Measurements from ENCODE around the gene FAM187B.
A peak's percentile ranks its signal among the peaks of the same experiment; 100 is the strongest.
"Not testable (repeated sequence)": the region's sequence is repeated elsewhere in the genome, so short reads cannot be mapped to it uniquely, and the experiment has no call there.

Gene FAM187B

GRCh38 chr19:35213663-35214632, 14.6 kb downstream of the FAM187B start:
- DNase-seq (ENCODE audit: low spot score), result peak; percentile 31

DNA sequence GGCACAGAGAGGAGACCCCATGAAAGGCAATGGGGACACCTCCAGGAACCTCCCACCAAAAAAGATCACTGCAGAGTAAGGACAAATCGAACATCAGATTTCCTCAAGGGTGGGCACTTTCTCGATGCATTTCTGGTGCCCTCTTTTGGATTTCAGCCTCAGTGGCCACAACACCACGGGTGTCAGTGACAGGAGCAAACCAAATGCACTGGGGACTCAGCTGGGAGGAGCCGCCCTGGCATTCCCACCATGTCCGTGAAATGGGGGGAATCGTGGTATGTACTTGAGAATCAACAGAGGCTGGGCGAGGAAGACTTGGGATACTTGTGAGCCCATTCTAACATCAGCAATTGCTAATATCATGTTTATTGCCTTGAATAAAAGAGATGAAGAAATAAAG, 16.3 kb downstream of the FAM187B start:
- no peak for DNase-seq (ENCODE audit: low spot score)

DNA sequence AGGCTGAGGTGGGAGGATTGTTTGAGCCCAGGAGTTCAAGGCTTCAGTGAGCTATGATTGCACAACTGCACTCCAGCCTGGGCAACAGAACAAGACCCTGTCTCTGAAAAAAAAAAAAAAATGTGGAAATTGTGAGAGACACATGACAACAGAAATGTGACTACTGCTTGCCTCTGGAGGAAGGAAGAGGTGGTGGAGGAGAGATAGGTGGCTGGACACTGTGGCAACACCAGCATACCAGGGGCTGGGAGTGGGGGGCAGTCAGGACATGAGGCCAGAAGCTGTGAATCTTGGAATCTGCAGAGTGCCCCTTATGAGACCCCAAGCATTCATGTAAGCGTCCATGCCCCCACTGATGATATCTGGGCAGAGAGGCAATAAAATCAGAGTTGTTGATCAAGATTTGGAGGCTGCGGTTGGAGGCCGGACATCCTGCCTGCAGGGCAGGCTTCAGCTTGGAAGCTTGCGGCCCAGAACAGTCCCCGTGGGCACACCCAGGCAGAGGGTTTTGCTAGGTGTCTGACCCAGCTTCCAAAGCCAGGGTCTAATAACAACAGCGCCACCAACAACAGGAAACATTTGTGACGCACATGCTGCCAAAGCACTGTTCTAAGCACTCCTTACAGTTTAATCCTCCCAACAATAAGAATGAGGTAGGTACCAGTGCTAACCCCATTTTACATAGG, 16.9 kb downstream of the FAM187B start:
- peak; percentile 28 for DNase-seq (ENCODE audit: low spot score)

DNA sequence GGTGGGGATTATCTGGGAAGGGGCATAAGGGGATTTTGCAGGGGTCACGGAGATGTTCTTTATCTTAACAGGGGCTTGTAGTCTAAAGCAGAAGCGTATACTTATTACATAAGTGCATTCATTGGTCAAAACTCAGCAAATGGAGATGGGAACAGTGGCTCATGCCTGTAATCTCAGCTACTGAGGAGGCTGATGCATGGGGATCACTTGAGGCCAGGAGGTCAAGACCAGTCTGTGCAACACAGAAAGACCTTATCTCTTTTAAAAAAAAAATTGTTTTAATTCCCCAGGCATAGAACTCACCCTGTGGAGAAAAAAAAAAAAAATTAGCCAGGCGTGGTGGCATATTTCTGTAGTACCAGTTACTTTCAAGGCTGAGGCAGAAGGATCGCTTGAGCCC, 18.9 kb downstream of the FAM187B start:
- DNase-seq (ENCODE audit: low spot score), result no peak

- DNase-seq (ENCODE audit: low spot score), result no peak
Measured at GRCh38 chr19:35208121-35208520, 20.4 kb downstream of the FAM187B start.

GRCh38 chr19:35207391-35207871, 21.1 kb downstream of the FAM187B start:
- DNase-seq (ENCODE audit: low spot score), result no peak

- DNase-seq (ENCODE audit: low spot score), result no peak
Measured at GRCh38 chr19:35206855-35207254, 21.7 kb downstream of the FAM187B start.

DNA sequence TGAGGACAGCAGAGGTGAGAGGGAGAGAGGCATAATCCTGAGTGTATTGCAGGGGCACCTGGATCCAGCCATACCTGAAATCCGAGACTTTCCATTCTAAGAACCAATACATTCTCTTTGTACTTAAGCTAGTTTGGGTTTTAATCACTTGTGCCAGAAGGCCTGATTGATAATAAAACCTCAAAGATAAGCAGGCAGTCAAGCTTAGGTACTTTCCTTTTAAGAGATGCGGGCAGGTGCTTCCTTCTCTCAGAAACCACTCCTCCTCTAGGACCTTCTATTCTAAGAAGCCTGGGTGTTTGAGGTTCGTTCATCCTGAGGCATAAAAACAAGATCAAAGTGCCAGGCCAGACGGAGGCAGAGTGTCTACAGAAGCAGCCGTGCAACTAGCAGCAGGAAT, 22.2 kb downstream of the FAM187B start:
- no peak for DNase-seq (ENCODE audit: low spot score)

DNA sequence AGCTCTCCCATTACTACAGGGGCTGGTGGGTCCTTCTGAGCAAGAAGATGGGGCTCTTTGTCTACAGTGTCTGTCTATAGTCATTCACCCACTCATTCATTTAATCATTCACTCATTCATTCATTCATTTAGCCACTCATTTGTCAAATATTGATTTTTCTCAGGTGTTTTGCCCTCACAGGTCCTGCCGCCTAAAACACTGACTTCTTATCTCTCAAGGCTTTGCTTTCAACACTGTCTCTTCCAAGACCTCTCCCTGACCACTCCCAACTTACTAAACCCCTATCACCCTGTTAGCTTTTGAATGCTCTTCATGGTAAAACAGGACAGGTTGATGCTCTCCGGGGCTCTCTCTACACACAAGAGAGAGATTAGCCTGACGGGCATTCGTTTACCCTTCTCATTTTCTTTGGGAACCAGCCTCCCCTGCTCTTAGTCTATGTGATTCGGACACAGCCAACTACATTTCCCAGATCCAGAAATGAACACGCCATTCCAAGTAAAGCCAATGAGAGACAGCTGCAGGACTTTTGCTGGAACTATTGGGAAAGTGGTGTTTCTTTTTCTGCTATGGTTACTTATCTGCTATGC, 22.7 kb downstream of the FAM187B start:
- no peak for DNase-seq (ENCODE audit: low spot score)

DNA sequence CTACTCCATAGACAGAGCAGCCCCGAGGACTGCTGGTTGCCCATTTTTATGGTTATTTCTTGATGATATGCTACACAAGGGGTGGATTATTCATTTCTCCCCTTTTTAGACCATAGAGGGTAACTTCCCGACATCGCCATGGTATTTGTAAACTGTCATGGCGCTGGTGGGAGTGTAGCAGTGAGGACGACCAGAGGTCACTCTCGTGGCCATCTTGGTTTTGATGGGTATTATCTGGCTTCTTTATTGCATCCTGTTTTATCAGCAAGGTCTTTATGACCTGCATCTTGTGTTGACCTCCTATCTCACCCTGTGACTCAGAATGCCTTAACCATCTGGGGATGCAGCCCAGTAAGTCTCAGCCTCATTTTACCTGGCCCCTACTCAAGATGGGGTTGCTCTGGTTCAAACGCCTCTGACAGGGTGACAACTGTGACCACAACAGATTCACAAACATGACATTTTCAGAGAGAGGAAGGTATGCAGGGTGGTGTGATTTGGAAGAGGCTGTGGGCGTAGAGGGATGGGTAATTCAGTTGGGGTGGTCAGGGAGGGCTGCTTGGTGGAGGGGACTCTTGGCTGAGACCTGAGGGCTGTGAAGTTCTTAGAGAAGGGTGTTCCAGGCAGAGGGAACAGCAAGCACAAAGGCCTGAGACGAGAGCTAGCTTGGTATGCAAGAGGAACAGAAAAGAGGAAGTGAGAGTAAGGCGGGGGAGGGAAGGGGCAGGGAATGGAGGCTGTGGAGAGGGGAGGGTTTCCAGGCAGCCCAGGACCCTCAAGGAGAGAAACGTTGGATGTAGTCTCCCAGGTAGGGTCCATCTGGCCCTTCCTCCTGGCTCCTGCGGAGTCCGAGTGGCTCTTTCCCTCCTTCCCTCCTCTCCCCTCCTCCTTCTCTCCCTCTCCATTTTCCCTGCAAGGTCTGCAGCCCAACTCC, 23.5 kb downstream of the FAM187B start:
- peak; percentile 57 for DNase-seq (ENCODE audit: low spot score)

DNA sequence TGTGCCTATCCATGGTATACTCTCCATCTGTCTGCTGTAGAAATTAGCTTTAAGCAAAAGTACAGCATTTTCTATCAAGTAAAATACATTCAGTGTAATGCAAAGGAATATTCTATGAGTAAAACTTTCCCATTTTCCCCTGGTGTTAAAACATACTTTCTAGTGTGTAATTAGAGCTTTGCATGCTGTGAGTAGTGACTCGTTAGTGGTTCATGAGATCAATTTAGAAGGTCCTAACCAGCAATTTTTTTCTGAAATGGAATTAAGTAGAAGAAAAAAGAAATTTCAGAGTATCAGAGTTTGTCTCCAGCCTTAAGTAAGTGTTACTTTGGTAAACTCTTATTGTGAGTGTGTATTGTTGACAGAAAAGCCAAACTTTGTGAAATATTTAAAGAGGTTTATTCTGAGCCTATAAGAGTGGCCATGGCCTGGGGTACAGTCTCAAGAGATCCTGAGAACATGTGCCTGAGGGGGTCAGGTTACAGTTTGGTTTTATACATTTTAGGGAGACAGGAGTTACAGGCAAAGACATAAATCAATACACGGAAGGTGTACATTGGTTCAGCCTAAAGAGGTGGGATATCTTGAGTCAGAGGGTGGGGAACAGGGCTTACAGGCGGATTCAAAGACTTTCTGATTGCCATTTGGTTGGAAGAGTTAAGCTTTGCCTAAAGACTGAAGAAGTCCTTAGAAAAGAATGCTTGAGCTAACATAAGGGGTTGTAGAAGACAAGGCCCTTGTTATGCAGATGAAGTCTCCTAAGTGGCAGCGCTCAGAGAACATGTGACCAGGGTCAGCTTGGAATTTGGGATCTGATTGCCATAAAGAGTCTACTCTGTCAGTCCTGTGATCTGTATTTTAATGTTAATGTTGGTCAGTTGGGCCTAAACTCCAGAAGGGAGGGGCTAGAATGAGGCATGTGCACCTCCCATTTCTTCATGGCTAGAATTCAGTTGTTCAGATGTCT, 25.5 kb downstream of the FAM187B start:
- no peak for DNase-seq (ENCODE audit: low spot score)

GRCh38 chr19:35199481-35199880, 29.1 kb downstream of the FAM187B start:
- DNase-seq (ENCODE audit: low spot score), result no peak

GRCh38 chr19:35196861-35197260, 31.7 kb downstream of the FAM187B start:
- not testable (repeated sequence) for DNase-seq (ENCODE audit: low spot score)

DNA sequence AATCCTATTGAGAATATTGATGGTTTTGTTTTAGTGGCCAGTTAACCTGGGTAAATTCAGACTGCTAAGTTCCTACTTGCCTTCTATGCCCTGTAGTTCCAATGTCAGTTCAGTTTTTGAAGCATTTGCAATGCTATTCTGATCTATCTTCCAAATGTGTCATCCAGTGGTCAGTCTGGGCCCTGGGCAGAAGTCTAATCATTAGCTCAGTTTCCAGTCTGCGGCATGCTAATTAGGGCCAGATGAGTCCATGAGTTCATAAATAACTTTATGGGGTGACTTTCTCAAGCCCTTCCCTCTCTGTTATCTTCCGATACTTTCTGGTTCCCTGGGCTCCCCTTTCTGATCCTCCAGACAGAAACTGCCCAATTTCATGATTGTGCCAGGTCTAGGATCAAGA, 32.7 kb downstream of the FAM187B start:
- DNase-seq (ENCODE audit: low spot score), result no peak

DNA sequence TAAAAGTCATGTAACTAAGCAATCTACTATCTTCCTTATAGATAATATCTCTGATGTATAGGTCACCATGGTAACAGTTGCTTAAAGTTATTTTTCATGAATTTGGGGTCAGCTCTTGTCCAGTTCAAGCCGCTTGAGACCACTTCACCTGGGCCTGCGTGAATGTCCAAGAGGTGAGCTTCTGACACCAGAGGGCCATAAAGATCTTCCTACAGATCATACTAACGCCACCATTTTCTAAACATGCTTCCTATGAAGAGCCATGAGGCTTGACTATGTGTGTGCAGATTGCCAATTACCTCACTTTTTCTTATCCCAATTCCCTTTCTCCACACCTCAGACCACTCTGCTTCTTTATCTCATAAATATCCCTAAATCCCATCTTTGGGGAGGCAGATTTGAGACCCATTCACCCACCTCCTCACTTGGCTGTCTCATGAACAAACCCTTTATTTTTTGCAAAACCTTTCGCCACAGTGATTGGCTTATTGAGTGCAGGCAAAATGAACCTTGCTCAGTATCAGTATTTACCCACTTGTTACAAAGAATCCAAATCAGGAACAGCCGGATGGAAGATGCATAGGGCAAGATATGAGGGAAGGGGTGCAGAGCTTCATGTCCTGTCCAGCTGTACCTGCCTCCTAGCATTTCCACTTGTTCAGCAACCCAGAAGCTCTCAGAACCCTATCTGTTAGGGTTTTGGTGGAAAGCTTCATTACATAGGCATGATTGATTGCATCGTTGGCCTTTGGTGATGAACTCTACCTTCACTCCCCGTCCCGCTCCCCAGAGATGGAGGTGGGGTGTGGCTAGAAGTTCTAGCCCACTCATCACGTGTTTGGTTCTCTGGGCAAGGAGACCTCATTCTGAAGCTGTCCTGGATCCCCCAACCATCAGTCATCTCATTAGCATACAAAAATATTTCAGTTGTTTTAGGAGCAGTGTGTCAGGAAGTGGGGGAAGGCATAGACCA, 34.2 kb downstream of the FAM187B start:
- DNase-seq (ENCODE audit: low spot score), result no peak

GRCh38 chr19:35184884-35185283, 43.7 kb downstream of the FAM187B start:
- DNase-seq (ENCODE audit: low spot score), result no peak

GRCh38 chr19:35184267-35184666, 44.3 kb downstream of the FAM187B start:
- DNase-seq (ENCODE audit: low spot score), result no peak

DNA sequence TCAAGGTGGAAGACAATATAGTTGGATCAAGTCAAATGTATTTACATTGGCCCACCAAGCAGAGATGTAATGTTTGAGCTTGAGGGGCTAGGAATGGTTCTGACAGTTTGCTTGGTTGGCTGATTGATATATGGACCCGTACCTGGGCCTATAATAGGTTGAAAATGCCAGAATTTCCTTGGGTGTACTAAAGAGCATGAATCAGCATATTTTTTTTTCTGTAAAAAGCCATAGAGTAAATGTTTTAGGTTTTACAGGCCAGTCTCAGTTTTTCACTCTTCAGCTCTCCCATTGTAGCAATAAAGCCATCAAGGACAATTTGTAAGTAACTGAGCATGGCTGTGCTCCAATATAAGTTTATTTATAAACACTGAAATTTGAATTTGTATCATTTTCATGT, 47.2 kb downstream of the FAM187B start:
- DNase-seq (ENCODE audit: low spot score), result no peak

GRCh38 chr19:35179830-35180229, 48.7 kb downstream of the FAM187B start:
- DNase-seq (ENCODE audit: low spot score), result no peak

All from Ammon's horn (tissue), 1 donor.